ENCODE data around the gene SMU1.

DNA sequence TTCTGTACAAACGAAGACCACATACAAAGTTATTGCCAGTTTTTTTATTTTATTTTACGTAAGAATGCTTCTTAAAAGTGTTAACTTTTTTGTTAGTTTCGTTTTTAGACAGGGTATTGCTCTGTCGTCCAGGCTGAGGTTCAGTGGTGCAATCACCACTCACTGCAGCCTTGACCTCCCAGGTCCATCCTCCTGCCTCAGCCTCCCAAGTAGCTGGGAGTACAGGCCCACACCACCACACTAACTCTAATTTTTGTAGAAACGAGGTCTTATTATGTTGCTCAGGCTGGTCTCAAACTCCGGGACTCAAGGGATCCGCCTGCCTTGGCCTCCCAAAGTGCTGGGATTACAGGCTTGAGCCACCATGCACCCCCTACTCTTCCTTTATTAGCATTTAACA lies 53.7 kb downstream of the SMU1 start:
- TF ChIP-seq, protein P1, sequence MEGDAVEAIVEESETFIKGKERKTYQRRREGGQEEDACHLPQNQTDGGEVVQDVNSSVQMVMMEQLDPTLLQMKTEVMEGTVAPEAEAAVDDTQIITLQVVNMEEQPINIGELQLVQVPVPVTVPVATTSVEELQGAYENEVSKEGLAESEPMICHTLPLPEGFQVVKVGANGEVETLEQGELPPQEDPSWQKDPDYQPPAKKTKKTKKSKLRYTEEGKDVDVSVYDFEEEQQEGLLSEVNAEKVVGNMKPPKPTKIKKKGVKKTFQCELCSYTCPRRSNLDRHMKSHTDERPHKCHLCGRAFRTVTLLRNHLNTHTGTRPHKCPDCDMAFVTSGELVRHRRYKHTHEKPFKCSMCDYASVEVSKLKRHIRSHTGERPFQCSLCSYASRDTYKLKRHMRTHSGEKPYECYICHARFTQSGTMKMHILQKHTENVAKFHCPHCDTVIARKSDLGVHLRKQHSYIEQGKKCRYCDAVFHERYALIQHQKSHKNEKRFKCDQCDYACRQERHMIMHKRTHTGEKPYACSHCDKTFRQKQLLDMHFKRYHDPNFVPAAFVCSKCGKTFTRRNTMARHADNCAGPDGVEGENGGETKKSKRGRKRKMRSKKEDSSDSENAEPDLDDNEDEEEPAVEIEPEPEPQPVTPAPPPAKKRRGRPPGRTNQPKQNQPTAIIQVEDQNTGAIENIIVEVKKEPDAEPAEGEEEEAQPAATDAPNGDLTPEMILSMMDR (IDR thresholded peaks at IDR 0.05) = no peak
- TF ChIP-seq ZFX (IDR thresholded peaks at IDR 0.05; ENCODE audit: borderline replicate concordance) = no peak

All from 22Rv1 (cell line).